Measurements from ENCODE around the gene PRPSAP2.
"Not testable (repeated sequence)": the region's sequence is repeated elsewhere in the genome, so short reads cannot be mapped to it uniquely, and the experiment has no call there.

The PRPSAP2 gene

GRCh38 chr17:18888766-18889290 is 30.9 kb downstream of the PRPSAP2 start:
- H3K4me3 ChIP-seq (ENCODE audit: low read depth, low read length): no peak overlapping the region

- no peak overlapping the region for H3K4me3 ChIP-seq (ENCODE audit: low read depth, low read length)
Observed at GRCh38 chr17:18889658-18890057, 31.7 kb downstream of the PRPSAP2 start.

GRCh38 chr17:18891541-18891940 is 33.6 kb downstream of the PRPSAP2 start:
- no peak overlapping the region for H3K4me3 ChIP-seq (ENCODE audit: low read depth, low read length)

GRCh38 chr17:18896146-18896545 is 38.2 kb downstream of the PRPSAP2 start:
- no peak overlapping the region for H3K4me3 ChIP-seq (ENCODE audit: low read depth, low read length)

GRCh38 chr17:18896947-18897346 is 39.0 kb downstream of the PRPSAP2 start:
- H3K4me3 ChIP-seq (ENCODE audit: low read depth, low read length): no peak overlapping the region

- H3K4me3 ChIP-seq (ENCODE audit: low read depth, low read length): no peak overlapping the region
Observed at GRCh38 chr17:18904482-18904881, 46.6 kb downstream of the PRPSAP2 start.

GRCh38 chr17:18905226-18905625 is 47.3 kb downstream of the PRPSAP2 start:
- no peak overlapping the region for H3K4me3 ChIP-seq (ENCODE audit: low read depth, low read length)

GRCh38 chr17:18910326-18910725 is 52.4 kb downstream of the PRPSAP2 start:
- no peak overlapping the region for H3K4me3 ChIP-seq (ENCODE audit: low read depth, low read length)

- no peak overlapping the region for H3K4me3 ChIP-seq (ENCODE audit: low read depth, low read length)
Observed at GRCh38 chr17:18910881-18911280, 53.0 kb downstream of the PRPSAP2 start.

- no peak overlapping the region for H3K4me3 ChIP-seq (ENCODE audit: low read depth, low read length)
Observed at GRCh38 chr17:18916816-18917500, 59.0 kb downstream of the PRPSAP2 start.

- no peak overlapping the region for H3K4me3 ChIP-seq (ENCODE audit: low read depth, low read length)
Observed at GRCh38 chr17:18917506-18918032, 59.6 kb downstream of the PRPSAP2 start.

- H3K4me3 ChIP-seq (ENCODE audit: low read depth, low read length): no peak overlapping the region
Observed at GRCh38 chr17:18919963-18920362, 62.0 kb downstream of the PRPSAP2 start.

- no peak overlapping the region for H3K4me3 ChIP-seq (ENCODE audit: low read depth, low read length)
Observed at GRCh38 chr17:18920911-18921441, 63.0 kb downstream of the PRPSAP2 start.

GRCh38 chr17:18921485-18921884 is 63.6 kb downstream of the PRPSAP2 start:
- H3K4me3 ChIP-seq (ENCODE audit: low read depth, low read length): no peak overlapping the region

GRCh38 chr17:18921912-18922451 is 64.1 kb downstream of the PRPSAP2 start:
- no peak overlapping the region for H3K4me3 ChIP-seq (ENCODE audit: low read depth, low read length)

- not testable (repeated sequence) for H3K4me3 ChIP-seq (ENCODE audit: low read depth, low read length)
Observed at GRCh38 chr17:18922596-18922995, 64.7 kb downstream of the PRPSAP2 start.

GRCh38 chr17:18925187-18925586 is 67.3 kb downstream of the PRPSAP2 start:
- H3K4me3 ChIP-seq (ENCODE audit: low read depth, low read length): no peak overlapping the region

GRCh38 chr17:18928628-18929125 is 70.7 kb downstream of the PRPSAP2 start:
- H3K4me3 ChIP-seq (ENCODE audit: low read depth, low read length): no peak overlapping the region

- no peak overlapping the region for H3K4me3 ChIP-seq (ENCODE audit: low read depth, low read length)
Observed at GRCh38 chr17:18932360-18933055, 74.6 kb downstream of the PRPSAP2 start.

- no peak overlapping the region for H3K4me3 ChIP-seq (ENCODE audit: low read depth, low read length)
Observed at GRCh38 chr17:18933102-18934058, 75.4 kb downstream of the PRPSAP2 start.
